ENCODE data around the gene HAPLN3. TPM values are rescaled to one million over a fixed set of nuclear protein-coding genes. Genes with fewer than 3 reads are reported as not detected.

Gene HAPLN3
- polyA plus RNA-seq, 1 donor (not counting 4 experiments of a cell fraction or from before 2014, with no cell fraction given) = 1.4 TPM

GRCh38 chr15:88872706-88873105 lies 22.6 kb downstream of the HAPLN3 start:
- no peak for TF ChIP-seq CTCF (optimal IDR thresholded peaks at IDR 0.05 in 1 of 3, IDR thresholded peaks at IDR 0.05 in 1 of 3, conservative IDR thresholded peaks at IDR 0.05 in 1 of 3; ENCODE audit: extremely low read depth in 1 of 3, insufficient read depth in 2 of 3, low read length in 3 of 3)
- no peak for TF ChIP-seq EZH2 (IDR thresholded peaks at IDR 0.05; ENCODE audit: low read length)
- peaks cover 3% of the 10 kb centered on the region for H3K27me3 ChIP-seq (ENCODE audit: control insufficient read depth, extremely low read depth, insufficient read depth, low read length)
- no peaks in the 10 kb centered on the region for H3K4me1 ChIP-seq (ENCODE audit: control insufficient read depth, extremely low read depth, insufficient read depth, low read length)
- no peak for FAIRE-seq
- H3K9ac ChIP-seq (ENCODE audit: control insufficient read depth, extremely low read depth, insufficient read depth, low read length) = no peak overlapping the region
- no peaks in the 10 kb centered on the region for H3K36me3 ChIP-seq (ENCODE audit: control insufficient read depth in 2 of 2, extremely low read depth in 1 of 2, insufficient read depth in 2 of 2, low read length in 2 of 2)
- H3K9me3 ChIP-seq (ENCODE audit: control insufficient read depth, low read depth, low read length) = peaks cover 2% of the 10 kb centered on the region
- H3K79me2 ChIP-seq (ENCODE audit: control insufficient read depth, insufficient read depth, low read length) = no peaks in the 10 kb centered on the region
- DNase-seq (ENCODE audit: low read depth, low spot score) = no peak
- no peak overlapping the region for H2AFZ ChIP-seq (ENCODE audit: control insufficient read depth, low read length)
- no peaks in the 10 kb centered on the region for H4K20me1 ChIP-seq (ENCODE audit: control insufficient read depth, extremely low read depth, insufficient read depth, low read length)
- dilution Hi-C loops (cut with MboI; ENCODE audit: extremely low pct_ligation_motif_present, low sequenced_read_pairs) = no loop called here
- H3K4me3 ChIP-seq (ENCODE audit: control insufficient read depth in 2 of 3, extremely low read depth in 1 of 3, insufficient read depth in 2 of 3, low read depth in 1 of 3, low read length in 3 of 3) = no peak overlapping the region
- H3K9me1 ChIP-seq (ENCODE audit: control insufficient read depth, extremely low read depth, insufficient read depth, low read length) = no peaks in the 10 kb centered on the region
- no peak overlapping the region for H3K4me2 ChIP-seq (ENCODE audit: control insufficient read depth, extremely low read depth, insufficient read depth, low read depth, low read length)
- H3K27ac ChIP-seq (ENCODE audit: control insufficient read depth, insufficient read depth, low read length) = no peak overlapping the region

- no peaks in the 10 kb centered on the region for H3K4me1 ChIP-seq (ENCODE audit: control insufficient read depth, extremely low read depth, insufficient read depth, low read length)
- no peak overlapping the region for H2AFZ ChIP-seq (ENCODE audit: control insufficient read depth, low read length)
- H3K36me3 ChIP-seq (ENCODE audit: control insufficient read depth in 2 of 2, extremely low read depth in 1 of 2, insufficient read depth in 2 of 2, low read length in 2 of 2) = no peaks in the 10 kb centered on the region
- no peaks in the 10 kb centered on the region for H3K9me1 ChIP-seq (ENCODE audit: control insufficient read depth, extremely low read depth, insufficient read depth, low read length)
- H3K9me3 ChIP-seq (ENCODE audit: control insufficient read depth, low read depth, low read length) = peaks cover 2% of the 10 kb centered on the region
- dilution Hi-C loops (cut with MboI; ENCODE audit: extremely low pct_ligation_motif_present, low sequenced_read_pairs) = no loop called here
- no peak for FAIRE-seq
- no peak overlapping the region for H3K4me3 ChIP-seq (ENCODE audit: control insufficient read depth in 2 of 3, extremely low read depth in 1 of 3, insufficient read depth in 2 of 3, low read depth in 1 of 3, low read length in 3 of 3)
- no peak overlapping the region for H3K9ac ChIP-seq (ENCODE audit: control insufficient read depth, extremely low read depth, insufficient read depth, low read length)
- peaks cover 3% of the 10 kb centered on the region for H3K27me3 ChIP-seq (ENCODE audit: control insufficient read depth, extremely low read depth, insufficient read depth, low read length)
- H3K27ac ChIP-seq (ENCODE audit: control insufficient read depth, insufficient read depth, low read length) = no peak overlapping the region
- no peaks in the 10 kb centered on the region for H4K20me1 ChIP-seq (ENCODE audit: control insufficient read depth, extremely low read depth, insufficient read depth, low read length)
- H3K4me2 ChIP-seq (ENCODE audit: control insufficient read depth, extremely low read depth, insufficient read depth, low read depth, low read length) = no peak overlapping the region
- DNase-seq (ENCODE audit: low read depth, low spot score) = no peak
- TF ChIP-seq CTCF (optimal IDR thresholded peaks at IDR 0.05 in 1 of 3, IDR thresholded peaks at IDR 0.05 in 1 of 3, conservative IDR thresholded peaks at IDR 0.05 in 1 of 3; ENCODE audit: extremely low read depth in 1 of 3, insufficient read depth in 2 of 3, low read length in 3 of 3) = no peak
- no peak for TF ChIP-seq EZH2 (IDR thresholded peaks at IDR 0.05; ENCODE audit: low read length)
- H3K79me2 ChIP-seq (ENCODE audit: control insufficient read depth, insufficient read depth, low read length) = no peaks in the 10 kb centered on the region
Observed at GRCh38 chr15:88872106-88872505, 23.2 kb downstream of the HAPLN3 start.
